WERI-Rb-1 (cell line): Measurements from ENCODE around the gene KIF1A.
"Not testable (repeated sequence)": the region's sequence is repeated elsewhere in the genome, so short reads cannot be mapped to it uniquely, and the experiment has no call there.

Experiments
- DNase-seq: peaks from one replicate; pipeline ENCODE4 v3.0.0-alpha.2; 2020
- H3K27ac ChIP-seq: fragments of 250-450 bp; sonication (Bioruptor Pico); 2 replicates; pipeline ENCODE4 v1.5.1; 2020; ENCODE audit warnings: mild to moderate bottlenecking, moderate library complexity
- H3K27me3 ChIP-seq: fragments of 250-450 bp; sonication (Bioruptor Pico); 2 replicates; pipeline ENCODE4 v1.5.1; 2021; ENCODE audit warnings: mild to moderate bottlenecking, low read depth, moderate library complexity; ENCODE audit not compliant: insufficient read depth, severe bottlenecking
- H3K36me3 ChIP-seq: fragments of 250-450 bp; sonication (Bioruptor Pico); 2 replicates; pipeline ENCODE4 v1.5.1; 2020; ENCODE audit warnings: mild to moderate bottlenecking, moderate library complexity
- H3K4me3 ChIP-seq: 2 replicates; pipeline ENCODE4 v1.5.1; 2011; ENCODE audit warnings: low read depth, mild to moderate bottlenecking, control low read depth, low read length
- H3K9me3 ChIP-seq: fragments of 250-450 bp; sonication (Bioruptor Pico); 2 replicates; pipeline ENCODE4 v1.5.1; 2021; ENCODE audit warnings: mild to moderate bottlenecking, moderate library complexity; ENCODE audit not compliant: severe bottlenecking
- CTCF ChIP-seq: IDR thresholded peaks from 2 replicates; pipeline ENCODE4 v1.5.1; 2011; ENCODE audit warnings: low read depth, mild to moderate bottlenecking, control low read depth, inconsistent platforms, low read length

KIF1A gene

GRCh38 chr2:240782886-240783818, 36.9 kb downstream of the KIF1A start:
- Histone ChIP-seq H3K9me3 (no peaks in the 10 kb centered on the region), H3K27me3 (no peaks in the 10 kb centered on the region), H3K36me3 (peaks cover 66% of the 10 kb centered on the region), H3K4me3 (no peak overlapping the region), H3K27ac (no peak overlapping the region)
- no peak for TF ChIP-seq CTCF
- no peak for DNase-seq

- H3K36me3 ChIP-seq = peaks cover 64% of the 10 kb centered on the region
- no peak for DNase-seq
- H3K4me3 ChIP-seq = no peak overlapping the region
- no peak for TF ChIP-seq CTCF
- H3K9me3 ChIP-seq = no peaks in the 10 kb centered on the region
- no peak overlapping the region for H3K27ac ChIP-seq
- no peaks in the 10 kb centered on the region for H3K27me3 ChIP-seq
Observed at GRCh38 chr2:240782221-240782885, 37.7 kb downstream of the KIF1A start.

- Histone ChIP-seq H3K4me3 (no peak overlapping the region), H3K27ac (no peak overlapping the region), H3K9me3 (no peaks in the 10 kb centered on the region), H3K36me3 (peaks cover 63% of the 10 kb centered on the region), H3K27me3 (no peaks in the 10 kb centered on the region)
- no peak for TF ChIP-seq CTCF
- no peak for DNase-seq
Observed at GRCh38 chr2:240781471-240782220, 38.4 kb downstream of the KIF1A start.

GRCh38 chr2:240780023-240780700, 39.9 kb downstream of the KIF1A start:
- no peak overlapping the region for H3K4me3 ChIP-seq
- H3K9me3 ChIP-seq = no peaks in the 10 kb centered on the region
- DNase-seq = peak; percentile 31
- no peaks in the 10 kb centered on the region for H3K27me3 ChIP-seq
- peak; percentile 36; the same call in 1 of the 2 replicates for TF ChIP-seq CTCF
- H3K36me3 ChIP-seq = peaks cover 64% of the 10 kb centered on the region
- no peak overlapping the region for H3K27ac ChIP-seq

GRCh38 chr2:240779250-240779832, 40.7 kb downstream of the KIF1A start:
- not testable (repeated sequence) for DNase-seq, H3K9me3 ChIP-seq, H3K27ac ChIP-seq, H3K27me3 ChIP-seq, H3K4me3 ChIP-seq
- peaks cover 64% of the 10 kb centered on the region for H3K36me3 ChIP-seq
